Activated gamma-delta T cell (primary cell): ENCODE measurements around the gene CNKSR1.

Experiments used
- DNase-seq: peaks from one replicate; lab custom pipeline; 2025; lab: John Stamatoyannopoulos, UW

The CNKSR1 gene

GRCh38 chr1:26184883-26185282 lies 7.6 kb downstream of the CNKSR1 start:
- no peak for DNase-seq

GRCh38 chr1:26187882-26188281 lies 10.6 kb downstream of the CNKSR1 start:
- DNase-seq: no peak

GRCh38 chr1:26188477-26188876 lies 11.2 kb downstream of the CNKSR1 start:
- no peak for DNase-seq

- DNase-seq: no peak
Measured at GRCh38 chr1:26189331-26189730, 12.0 kb downstream of the CNKSR1 start.

GRCh38 chr1:26189751-26190275 lies 12.5 kb downstream of the CNKSR1 start:
- no peak for DNase-seq

- no peak for DNase-seq
Measured at GRCh38 chr1:26190373-26190987, 13.2 kb downstream of the CNKSR1 start, which contains the start of gene CATSPER4. CATSPER4 (plus strand) TSS chr1:26190602; CDS start chr1:26190628, 26 bp downstream.

GRCh38 chr1:26191739-26192138 lies 14.4 kb downstream of the CNKSR1 start:
- DNase-seq: no peak

- no peak for DNase-seq
Measured at GRCh38 chr1:26195805-26196204, 18.5 kb downstream of the CNKSR1 start.

- DNase-seq: no peak
Measured at GRCh38 chr1:26197301-26197700, 20.0 kb downstream of the CNKSR1 start.

GRCh38 chr1:26197813-26198212 lies 20.5 kb downstream of the CNKSR1 start:
- DNase-seq: no peak

GRCh38 chr1:26200413-26200812 lies 23.1 kb downstream of the CNKSR1 start:
- DNase-seq: no peak

GRCh38 chr1:26203642-26204318 lies 26.5 kb downstream of the CNKSR1 start:
- DNase-seq: no peak

GRCh38 chr1:26210147-26210870 lies 33.0 kb downstream of the CNKSR1 start:
- no peak for DNase-seq

- DNase-seq: no peak
Measured at GRCh38 chr1:26212726-26213125, 35.4 kb downstream of the CNKSR1 start.

GRCh38 chr1:26213335-26213905 lies 36.1 kb downstream of the CNKSR1 start:
- DNase-seq: no peak

GRCh38 chr1:26215246-26215645 lies 38.0 kb downstream of the CNKSR1 start:
- DNase-seq: no peak

- no peak for DNase-seq
Measured at GRCh38 chr1:26218906-26219494, 41.7 kb downstream of the CNKSR1 start.

- no peak for DNase-seq
Measured at GRCh38 chr1:26220199-26220912, 43.1 kb downstream of the CNKSR1 start.

- DNase-seq: no peak
Measured at GRCh38 chr1:26221094-26221493, 43.8 kb downstream of the CNKSR1 start.

- DNase-seq: no peak
Measured at GRCh38 chr1:26224606-26225005, 47.3 kb downstream of the CNKSR1 start.
